ENCODE data around the gene NUBPL.

GRCh38 chr14:31703056-31703455 is 141.9 kb downstream of the NUBPL start:
- TF ChIP-seq, protein P1, sequence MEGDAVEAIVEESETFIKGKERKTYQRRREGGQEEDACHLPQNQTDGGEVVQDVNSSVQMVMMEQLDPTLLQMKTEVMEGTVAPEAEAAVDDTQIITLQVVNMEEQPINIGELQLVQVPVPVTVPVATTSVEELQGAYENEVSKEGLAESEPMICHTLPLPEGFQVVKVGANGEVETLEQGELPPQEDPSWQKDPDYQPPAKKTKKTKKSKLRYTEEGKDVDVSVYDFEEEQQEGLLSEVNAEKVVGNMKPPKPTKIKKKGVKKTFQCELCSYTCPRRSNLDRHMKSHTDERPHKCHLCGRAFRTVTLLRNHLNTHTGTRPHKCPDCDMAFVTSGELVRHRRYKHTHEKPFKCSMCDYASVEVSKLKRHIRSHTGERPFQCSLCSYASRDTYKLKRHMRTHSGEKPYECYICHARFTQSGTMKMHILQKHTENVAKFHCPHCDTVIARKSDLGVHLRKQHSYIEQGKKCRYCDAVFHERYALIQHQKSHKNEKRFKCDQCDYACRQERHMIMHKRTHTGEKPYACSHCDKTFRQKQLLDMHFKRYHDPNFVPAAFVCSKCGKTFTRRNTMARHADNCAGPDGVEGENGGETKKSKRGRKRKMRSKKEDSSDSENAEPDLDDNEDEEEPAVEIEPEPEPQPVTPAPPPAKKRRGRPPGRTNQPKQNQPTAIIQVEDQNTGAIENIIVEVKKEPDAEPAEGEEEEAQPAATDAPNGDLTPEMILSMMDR (IDR thresholded peaks at IDR 0.05): no peak
- no peak for TF ChIP-seq ESRRA (CRISPR knock-in tag; IDR thresholded peaks at IDR 0.05; ENCODE audit: borderline replicate concordance)
- TF ChIP-seq TEAD4 (CRISPR knock-in tag; IDR thresholded peaks at IDR 0.05): no peak
- no peak for TF ChIP-seq ZNF232 (CRISPR knock-in tag; IDR thresholded peaks at IDR 0.05)
- TF ChIP-seq E2F4 (CRISPR knock-in tag; IDR thresholded peaks at IDR 0.05; ENCODE audit: borderline replicate concordance, low read depth): no peak
- no peak for TF ChIP-seq JUN (CRISPR knock-in tag; IDR thresholded peaks at IDR 0.05)
- TF ChIP-seq NFYB (CRISPR knock-in tag; conservative IDR thresholded peaks at IDR 0.05; ENCODE audit: low read depth): no peak
- TF ChIP-seq ZNF396 (CRISPR knock-in tag; IDR thresholded peaks at IDR 0.05; ENCODE audit: borderline replicate concordance): no peak

All from WTC11 (cell line).